ENCODE results near the gene RPL13.
A peak's percentile ranks its signal among the peaks of the same experiment; 100 is the strongest.

Gene RPL13

GRCh38 chr16:89561142-89561883 lies 831 bp downstream of the RPL13 start:
- TF ChIP-seq Cebpa-rat (IDR thresholded peaks at IDR 0.05) = no peak
- Histone ChIP-seq H3K9me3 (no peaks in the 10 kb centered on the region), H3K4me1 (peaks cover 80% of the 10 kb centered on the region), H3K27me3 (no peaks in the 10 kb centered on the region), H3K4me2 (peak overlapping the region; percentile 79), H3K4me3 (peak overlapping the region; percentile 95), H3K36me3 (peaks cover 44% of the 10 kb centered on the region), H3K27ac (peak overlapping the region; percentile 99), H3K9ac (peak overlapping the region; percentile 99), H4K20me1 (peaks cover 57% of the 10 kb centered on the region)

DNA sequence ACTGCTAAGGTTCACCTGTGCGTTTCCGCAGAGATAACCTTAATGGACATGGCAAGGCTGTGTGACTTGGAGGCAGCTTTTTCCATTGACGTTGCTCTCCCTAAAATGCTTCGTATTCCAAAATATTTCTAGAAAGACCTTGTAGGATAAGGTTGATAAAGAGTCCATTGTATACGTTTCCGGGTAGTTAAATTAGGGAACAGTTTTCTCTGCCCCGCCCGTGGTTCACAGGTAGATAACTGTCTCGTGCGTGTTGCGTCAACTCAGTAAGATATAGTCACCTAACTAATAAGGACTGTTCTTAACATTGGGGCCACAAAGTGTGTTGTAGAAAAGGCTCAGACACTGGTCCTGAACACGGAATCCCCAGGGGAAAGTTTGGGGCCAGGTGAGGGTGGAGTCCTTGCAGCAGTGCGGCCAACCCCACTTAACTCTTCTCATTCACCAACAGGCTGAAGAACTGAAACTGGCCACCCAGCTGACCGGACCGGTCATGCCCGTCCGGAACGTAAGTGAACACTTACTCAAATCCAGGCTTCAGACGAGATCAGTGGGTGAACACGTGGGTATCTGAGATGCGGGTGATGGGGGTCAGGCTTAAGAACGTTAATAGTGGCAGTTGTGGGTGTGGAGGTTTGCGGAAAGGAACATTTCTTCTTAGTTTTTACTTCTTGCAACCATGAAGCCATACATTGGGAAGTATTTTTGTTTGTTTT lies 1.6 kb downstream of the RPL13 start:
- no peaks in the 10 kb centered on the region for H3K27me3 ChIP-seq
- H3K4me3 ChIP-seq = peak overlapping the region; percentile 95
- H3K9me3 ChIP-seq = no peaks in the 10 kb centered on the region
- peaks cover 43% of the 10 kb centered on the region for H3K36me3 ChIP-seq
- H3K4me2 ChIP-seq = peak overlapping the region; percentile 79
- peaks cover 64% of the 10 kb centered on the region for H4K20me1 ChIP-seq
- no peak for TF ChIP-seq Cebpa-rat (IDR thresholded peaks at IDR 0.05)
- peak overlapping the region; percentile 99 for H3K27ac ChIP-seq
- peak overlapping the region; percentile 99 for H3K9ac ChIP-seq
- peaks cover 79% of the 10 kb centered on the region for H3K4me1 ChIP-seq

- H4K20me1 ChIP-seq = peaks cover 64% of the 10 kb centered on the region
- 0 out of 2 replicates have a peak overlapping the region, but pooled peaks have one; percentile 27 for H3K27ac ChIP-seq
- H3K4me2 ChIP-seq = peak overlapping the region; percentile 79
- H3K27me3 ChIP-seq = no peaks in the 10 kb centered on the region
- H3K9ac ChIP-seq = peak overlapping the region; percentile 99
- H3K9me3 ChIP-seq = no peaks in the 10 kb centered on the region
- no peak for TF ChIP-seq Cebpa-rat (IDR thresholded peaks at IDR 0.05)
- peaks cover 70% of the 10 kb centered on the region for H3K4me1 ChIP-seq
- peak overlapping the region; percentile 95 for H3K4me3 ChIP-seq
- H3K36me3 ChIP-seq = peaks cover 47% of the 10 kb centered on the region
Observed at GRCh38 chr16:89562939-89563338, 2.5 kb downstream of the RPL13 start.

DNA sequence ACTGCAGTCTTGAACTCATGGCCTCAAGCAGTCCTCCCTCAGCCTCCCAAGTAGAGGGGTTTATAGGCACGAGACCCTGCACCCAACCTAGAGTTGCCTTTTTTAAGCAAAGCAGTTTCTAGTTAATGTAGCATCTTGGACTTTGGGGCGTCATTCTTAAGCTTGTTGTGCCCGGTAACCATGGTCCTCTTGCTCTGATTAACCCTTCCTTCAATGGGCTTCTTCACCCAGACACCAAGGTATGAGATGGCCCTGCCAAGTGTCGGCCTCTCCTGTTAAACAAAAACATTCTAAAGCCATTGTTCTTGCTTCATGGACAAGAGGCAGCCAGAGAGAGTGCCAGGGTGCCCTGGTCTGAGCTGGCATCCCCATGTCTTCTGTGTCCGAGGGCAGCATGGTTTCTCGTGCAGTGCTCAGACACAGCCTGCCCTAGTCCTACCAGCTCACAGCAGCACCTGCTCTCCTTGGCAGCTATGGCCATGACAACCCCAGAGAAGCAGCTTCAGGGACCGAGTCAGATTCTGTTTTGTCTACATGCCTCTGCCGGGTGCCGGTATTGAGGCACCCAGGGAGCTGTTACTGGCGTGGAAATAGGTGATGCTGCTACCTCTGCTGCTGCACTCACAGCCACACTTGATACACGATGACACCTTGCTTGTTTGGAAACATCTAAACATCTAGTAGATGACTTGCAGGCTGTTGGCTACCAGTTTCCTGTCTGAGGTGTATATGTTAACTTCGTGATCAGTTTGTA lies 3.3 kb downstream of the RPL13 start:
- Histone ChIP-seq H3K27ac (no peak overlapping the region), H3K27me3 (no peaks in the 10 kb centered on the region), H3K4me2 (peak overlapping the region; percentile 79), H3K4me3 (peak overlapping the region; percentile 95), H3K4me1 (peaks cover 65% of the 10 kb centered on the region), H3K9me3 (no peaks in the 10 kb centered on the region), H3K36me3 (peaks cover 50% of the 10 kb centered on the region), H3K9ac (peak overlapping the region; percentile 99; the same call in 1 of the 2 replicates), H4K20me1 (peaks cover 64% of the 10 kb centered on the region)
- no peak for TF ChIP-seq Cebpa-rat (IDR thresholded peaks at IDR 0.05)

DNA sequence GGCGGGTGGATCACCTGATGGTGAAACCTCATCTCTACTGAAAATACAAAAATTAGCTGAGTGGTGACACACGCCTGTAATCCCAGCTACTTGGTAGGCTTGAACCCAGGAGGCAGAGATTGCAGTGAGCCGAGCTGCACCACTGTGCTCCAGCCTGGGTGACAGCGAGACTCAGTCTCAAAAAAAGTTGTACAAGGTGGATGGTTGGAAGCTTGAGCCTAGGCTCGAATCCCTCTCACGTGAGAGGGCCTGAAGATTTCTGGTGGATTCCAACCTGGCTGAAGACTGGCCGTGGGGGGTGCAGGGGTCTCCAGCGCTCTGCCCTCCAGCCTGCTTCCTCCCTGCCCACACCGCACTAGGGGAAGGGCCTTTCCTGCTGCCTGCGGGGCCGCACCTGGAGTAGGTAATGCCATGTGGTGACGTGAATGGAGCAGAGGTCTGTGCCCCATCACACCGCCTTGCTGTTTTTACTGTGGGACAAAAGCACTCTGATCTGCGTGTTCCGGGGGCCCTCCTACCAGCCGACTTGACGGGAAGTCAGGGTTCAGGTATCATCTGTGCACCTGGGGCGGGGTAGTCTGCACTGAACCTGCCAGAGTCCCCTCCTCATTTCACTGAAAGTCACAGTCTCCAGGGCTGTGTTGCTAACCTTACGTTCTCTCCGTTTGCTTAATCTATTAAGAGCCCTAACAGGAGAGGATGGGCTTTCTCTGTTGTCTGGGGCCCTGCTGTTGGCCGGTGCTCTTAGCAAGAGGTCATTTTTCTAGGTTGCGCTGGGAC lies 4.2 kb downstream of the RPL13 start:
- Histone ChIP-seq H3K36me3 (peaks cover 50% of the 10 kb centered on the region), H4K20me1 (peaks cover 64% of the 10 kb centered on the region), H3K9ac (peak overlapping the region; percentile 99), H3K27ac (no peak overlapping the region), H3K4me3 (peak overlapping the region; percentile 95), H3K4me2 (peak overlapping the region; percentile 79), H3K9me3 (no peaks in the 10 kb centered on the region), H3K4me1 (peaks cover 57% of the 10 kb centered on the region), H3K27me3 (no peaks in the 10 kb centered on the region)
- no peak for TF ChIP-seq Cebpa-rat (IDR thresholded peaks at IDR 0.05)

DNA sequence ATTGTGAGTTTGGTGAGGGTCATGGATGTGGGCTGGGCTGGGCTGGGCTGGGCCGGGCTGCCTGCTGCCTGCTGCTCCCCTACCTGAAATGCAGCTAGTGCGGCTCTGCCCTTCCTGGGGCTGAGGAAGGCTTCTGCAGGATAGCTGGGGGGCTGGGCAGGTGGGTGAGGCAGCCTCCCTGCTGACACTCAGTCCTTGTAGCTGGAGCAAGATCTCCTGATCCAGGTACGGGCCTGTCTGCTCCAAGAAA lies 4.7 kb downstream of the RPL13 start:
- H3K4me1 ChIP-seq = peaks cover 53% of the 10 kb centered on the region
- peak overlapping the region; percentile 72 for H3K27ac ChIP-seq
- no peaks in the 10 kb centered on the region for H3K27me3 ChIP-seq
- peaks cover 64% of the 10 kb centered on the region for H4K20me1 ChIP-seq
- no peaks in the 10 kb centered on the region for H3K9me3 ChIP-seq
- peak overlapping the region; percentile 79 for H3K4me2 ChIP-seq
- TF ChIP-seq Cebpa-rat (IDR thresholded peaks at IDR 0.05) = no peak
- H3K4me3 ChIP-seq = peak overlapping the region; percentile 95
- H3K9ac ChIP-seq = peak overlapping the region; percentile 99
- H3K36me3 ChIP-seq = peaks cover 50% of the 10 kb centered on the region

DNA sequence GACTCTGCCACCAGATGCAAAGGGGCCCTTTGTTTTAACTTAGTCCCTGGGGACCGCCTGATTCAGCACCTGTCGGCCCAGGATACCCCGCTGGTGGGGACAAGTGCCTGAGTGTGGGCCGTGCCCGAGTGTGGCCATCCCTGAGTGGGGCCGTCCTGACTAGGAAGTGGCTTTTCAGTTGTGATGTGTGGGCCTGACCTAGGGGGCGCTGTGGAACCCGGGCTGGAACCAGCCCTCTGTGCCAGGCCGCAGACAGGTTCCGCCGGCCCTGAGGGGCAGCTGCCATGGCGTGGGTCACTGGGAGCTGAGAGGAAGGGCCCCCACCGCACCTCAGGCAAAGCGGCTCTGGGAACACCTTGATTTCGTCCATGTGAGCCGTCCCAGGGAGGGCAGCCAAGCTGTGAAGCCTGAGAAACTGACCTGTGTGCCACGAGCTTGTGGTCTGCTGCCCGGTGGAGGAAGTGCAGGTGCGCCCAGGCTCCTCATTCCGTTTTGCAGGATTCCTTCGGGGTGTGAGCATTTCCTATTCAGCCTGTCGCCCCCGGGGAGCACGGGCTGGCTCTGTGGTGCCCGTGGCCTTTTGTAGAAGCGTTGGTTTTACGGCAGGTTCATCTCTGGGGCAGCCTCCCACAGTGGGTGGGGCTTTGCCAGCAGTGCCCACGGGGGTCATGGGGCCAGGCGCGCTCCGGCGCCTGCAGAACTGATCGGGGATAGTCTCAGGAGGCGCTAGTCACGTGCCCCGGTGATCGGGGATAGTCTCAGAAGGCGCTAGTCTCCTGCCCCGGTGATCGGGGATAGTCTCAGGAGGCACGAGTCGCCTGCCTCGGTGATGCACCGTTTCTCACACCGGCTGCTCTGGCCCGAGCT lies 5.3 kb downstream of the RPL13 start:
- H3K27ac ChIP-seq = peak overlapping the region; percentile 72
- H4K20me1 ChIP-seq = peaks cover 62% of the 10 kb centered on the region
- H3K36me3 ChIP-seq = peaks cover 50% of the 10 kb centered on the region
- peaks cover 53% of the 10 kb centered on the region for H3K4me1 ChIP-seq
- peak overlapping the region; percentile 95 for H3K4me3 ChIP-seq
- no peak for TF ChIP-seq Cebpa-rat (IDR thresholded peaks at IDR 0.05)
- H3K27me3 ChIP-seq = no peaks in the 10 kb centered on the region
- H3K4me2 ChIP-seq = peak overlapping the region; percentile 79
- peak overlapping the region; percentile 99 for H3K9ac ChIP-seq
- H3K9me3 ChIP-seq = no peaks in the 10 kb centered on the region

- TF ChIP-seq Cebpa-rat (IDR thresholded peaks at IDR 0.05) = no peak
- H3K4me2 ChIP-seq = no peak overlapping the region
- H3K4me3 ChIP-seq = no peak overlapping the region
- no peak overlapping the region for H3K9ac ChIP-seq
- H3K36me3 ChIP-seq = peaks cover 29% of the 10 kb centered on the region
- H3K9me3 ChIP-seq = no peaks in the 10 kb centered on the region
- no peaks in the 10 kb centered on the region for H3K27me3 ChIP-seq
- peaks cover 40% of the 10 kb centered on the region for H4K20me1 ChIP-seq
- peaks cover 58% of the 10 kb centered on the region for H3K4me1 ChIP-seq
- H3K27ac ChIP-seq = no peak overlapping the region
Observed at GRCh38 chr16:89567656-89568594, 7.4 kb downstream of the RPL13 start.
